ENCODE data around the gene SGCA. TPM values are rescaled to one million over a fixed set of nuclear protein-coding genes. Genes with fewer than 3 reads are reported as not detected.

Gene SGCA
- polyA plus RNA-seq, 5 donors: 3.1 to 19.0 (median 3.6) TPM

DNA sequence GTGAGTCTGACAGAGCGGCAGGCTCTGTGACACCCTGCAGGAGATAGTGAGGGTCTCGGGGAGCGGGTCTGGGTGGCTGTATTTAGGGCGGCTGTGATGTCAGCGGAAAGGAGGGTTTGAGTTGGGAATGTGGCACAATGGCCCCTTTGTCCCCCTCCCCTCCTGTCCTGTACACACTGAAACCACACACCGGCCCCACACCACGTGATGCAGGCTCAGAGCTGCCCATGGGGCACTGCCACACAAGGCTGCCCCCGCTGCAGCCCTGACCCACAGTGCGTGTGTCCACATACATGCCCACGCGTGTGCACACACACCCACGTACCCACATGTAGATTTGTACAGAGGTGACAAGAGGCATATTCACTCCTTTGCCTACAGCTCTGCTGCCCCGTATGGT lies 15.3 kb downstream of the SGCA start:
- DNase-seq: no peak

- DNase-seq: no peak
Measured at GRCh38 chr17:50181591-50182560, 16.1 kb downstream of the SGCA start.

DNA sequence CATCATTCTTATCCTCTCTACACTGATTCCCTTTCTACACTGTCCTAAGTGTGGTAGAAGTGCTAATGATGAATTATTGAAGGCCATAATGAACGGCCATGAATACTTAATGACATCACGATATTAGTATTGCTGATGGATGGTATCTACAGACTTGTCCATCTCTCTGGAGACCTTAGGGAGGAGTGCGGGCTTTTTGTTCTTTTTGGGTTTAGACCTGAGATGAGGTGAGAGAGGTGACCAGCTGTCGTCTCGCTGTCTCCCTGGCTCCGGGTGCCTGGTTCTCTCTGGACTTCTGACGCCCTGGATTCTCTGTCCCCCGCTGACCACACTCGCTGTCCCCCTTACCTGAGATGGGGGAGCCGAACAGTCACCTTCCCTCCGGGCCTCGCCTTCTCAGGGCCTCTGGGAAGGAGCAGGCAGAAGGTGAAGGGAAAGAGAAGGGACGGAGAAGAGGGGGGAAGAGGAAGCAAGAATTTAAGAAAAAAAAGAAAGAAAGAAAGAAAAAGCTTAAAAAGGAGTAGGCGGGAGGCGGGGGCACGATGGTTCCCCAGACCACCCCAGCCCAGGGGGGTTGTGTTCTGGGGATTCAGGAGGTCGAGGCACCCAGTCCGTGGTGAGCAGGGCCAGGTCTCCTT lies 17.1 kb downstream of the SGCA start:
- DNase-seq: no peak

GRCh38 chr17:50183421-50183994 lies 17.7 kb downstream of the SGCA start:
- DNase-seq: no peak

- no peak for DNase-seq
Measured at GRCh38 chr17:50184064-50184463, 18.3 kb downstream of the SGCA start.

GRCh38 chr17:50184611-50185398 lies 19.0 kb downstream of the SGCA start:
- no peak for DNase-seq

- no peak for DNase-seq
Measured at GRCh38 chr17:50185631-50186471, 20.0 kb downstream of the SGCA start.

- DNase-seq: no peak
Measured at GRCh38 chr17:50186661-50187393, 21.0 kb downstream of the SGCA start.

DNA sequence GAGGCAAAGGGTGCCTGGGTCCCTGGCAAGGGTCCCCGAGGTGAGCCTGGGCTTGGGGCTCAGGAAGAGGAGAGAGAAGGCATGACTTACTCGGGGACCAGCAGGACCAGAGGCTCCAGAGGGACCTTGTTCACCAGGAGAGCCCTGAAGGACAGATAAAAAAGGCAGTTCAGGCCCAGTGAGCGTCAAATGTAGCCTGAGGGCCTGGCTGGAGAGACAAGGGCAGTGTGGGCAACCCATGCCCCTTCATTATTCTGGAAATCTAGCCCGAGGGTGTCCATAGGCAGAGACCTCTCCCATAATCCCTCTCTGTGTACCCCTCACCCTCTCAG lies 21.6 kb downstream of the SGCA start:
- DNase-seq: no peak

- no peak for DNase-seq
Measured at GRCh38 chr17:50187751-50188530, 22.1 kb downstream of the SGCA start.

DNA sequence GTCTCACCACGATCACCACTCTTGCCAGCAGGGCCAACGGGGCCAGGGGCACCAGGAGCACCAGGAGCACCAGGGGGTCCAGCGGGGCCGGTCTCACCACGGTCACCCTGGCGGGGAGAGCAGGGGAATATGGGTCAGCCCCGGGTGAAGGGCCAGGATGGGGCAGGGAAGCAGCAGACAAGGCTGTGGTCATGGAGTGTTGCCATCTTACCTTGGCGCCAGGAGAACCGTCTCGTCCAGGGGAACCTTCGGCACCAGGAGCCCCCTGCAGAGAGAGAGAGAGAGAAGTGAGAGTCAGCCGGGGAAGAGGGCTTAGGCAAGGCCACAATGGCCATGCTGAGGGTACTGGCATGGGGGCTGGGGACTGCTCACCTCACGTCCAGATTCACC lies 22.7 kb downstream of the SGCA start:
- no peak for DNase-seq

- no peak for DNase-seq
Measured at GRCh38 chr17:50188921-50189549, 23.2 kb downstream of the SGCA start.

- no peak for DNase-seq
Measured at GRCh38 chr17:50189550-50190292, 23.9 kb downstream of the SGCA start.

DNA sequence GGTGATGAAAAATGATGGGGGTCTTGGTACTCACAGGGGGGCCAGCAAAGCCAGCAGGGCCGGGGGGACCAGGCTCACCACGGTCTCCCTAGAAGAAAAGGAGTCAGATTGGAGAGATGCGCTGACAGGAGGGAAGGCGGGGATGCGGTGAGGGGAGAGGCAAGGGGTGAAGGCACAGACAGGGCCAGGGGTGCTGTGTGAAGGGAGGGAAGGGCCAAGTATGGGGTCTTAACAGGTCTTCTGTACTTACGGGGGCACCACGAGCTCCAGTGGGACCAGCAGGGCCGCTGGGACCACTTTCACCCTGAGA lies 24.4 kb downstream of the SGCA start:
- DNase-seq: no peak

DNA sequence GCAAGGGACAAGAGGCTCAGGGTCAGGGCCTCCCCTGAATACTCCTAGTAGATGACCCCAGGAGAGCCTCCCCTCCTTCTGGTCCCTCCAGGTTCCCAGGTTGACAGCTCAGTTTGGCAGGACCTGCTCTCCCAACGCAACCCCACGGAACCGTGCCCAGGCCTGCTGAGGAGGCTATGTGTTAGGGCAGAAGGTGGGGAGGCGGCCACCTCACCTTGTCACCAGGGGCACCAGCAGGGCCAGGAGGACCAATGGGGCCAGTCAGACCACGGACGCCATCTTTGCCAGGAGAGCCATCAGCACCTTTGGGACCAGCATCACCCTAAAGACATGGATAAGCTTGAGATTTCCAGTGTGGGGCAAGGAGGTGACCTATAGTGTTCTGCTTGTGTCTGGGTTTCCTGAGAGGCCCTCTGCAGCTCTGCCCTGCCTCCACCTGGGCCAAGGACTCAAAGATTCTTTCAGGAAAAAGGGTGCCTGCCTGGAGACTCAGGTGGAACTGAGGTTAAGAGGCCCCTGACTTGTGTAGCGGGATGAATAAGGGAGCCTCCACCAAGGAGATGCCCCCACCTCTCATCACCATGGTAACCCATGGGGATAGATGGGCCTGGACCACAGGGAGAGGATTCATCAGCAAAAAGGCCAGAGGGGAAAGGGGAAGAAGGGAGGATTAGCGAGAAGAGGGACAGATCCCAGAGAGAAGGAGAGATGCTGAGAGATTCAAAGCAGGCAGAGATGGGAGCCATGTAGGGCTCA lies 25.0 kb downstream of the SGCA start:
- no peak for DNase-seq

DNA sequence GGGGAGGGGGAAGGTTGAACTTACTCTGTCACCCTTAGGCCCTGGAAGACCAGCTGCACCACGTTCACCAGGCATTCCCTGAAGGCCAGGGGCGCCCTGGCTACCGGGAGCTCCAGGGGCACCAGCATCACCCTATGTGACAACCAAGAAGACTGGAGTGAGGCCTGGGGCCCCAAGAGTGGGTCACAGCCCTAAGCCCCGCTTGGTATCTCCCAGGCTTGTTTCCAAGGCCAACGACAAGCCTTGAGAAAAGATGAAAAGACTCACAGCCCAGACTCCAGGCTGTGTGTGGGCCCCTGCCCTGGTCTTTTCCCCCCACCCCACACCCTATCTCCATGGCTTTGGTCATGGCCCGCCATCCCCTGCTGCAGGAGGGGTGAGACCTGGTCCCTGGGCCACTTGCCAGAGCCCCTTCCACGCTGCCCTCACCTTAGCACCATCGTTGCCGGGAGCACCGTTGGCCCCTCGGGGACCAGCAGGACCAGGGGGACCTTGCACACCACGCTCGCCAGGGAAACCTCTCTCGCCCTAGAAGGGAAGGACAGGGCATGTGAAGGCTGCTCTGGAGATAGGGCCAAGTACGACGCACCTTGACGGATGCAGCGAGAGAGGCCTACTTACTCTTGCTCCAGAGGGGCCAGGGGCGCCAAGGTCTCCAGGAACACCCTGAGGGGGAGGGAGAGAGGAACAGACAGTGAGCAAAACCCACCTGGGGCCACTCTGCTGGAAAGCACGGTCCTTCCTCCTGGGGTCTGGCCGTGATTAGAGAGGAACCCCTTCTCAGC lies 25.7 kb downstream of the SGCA start:
- DNase-seq: no peak

GRCh38 chr17:50192144-50192617 lies 26.4 kb downstream of the SGCA start:
- no peak for DNase-seq
